ENCODE results near the gene ZNF436.

DNA sequence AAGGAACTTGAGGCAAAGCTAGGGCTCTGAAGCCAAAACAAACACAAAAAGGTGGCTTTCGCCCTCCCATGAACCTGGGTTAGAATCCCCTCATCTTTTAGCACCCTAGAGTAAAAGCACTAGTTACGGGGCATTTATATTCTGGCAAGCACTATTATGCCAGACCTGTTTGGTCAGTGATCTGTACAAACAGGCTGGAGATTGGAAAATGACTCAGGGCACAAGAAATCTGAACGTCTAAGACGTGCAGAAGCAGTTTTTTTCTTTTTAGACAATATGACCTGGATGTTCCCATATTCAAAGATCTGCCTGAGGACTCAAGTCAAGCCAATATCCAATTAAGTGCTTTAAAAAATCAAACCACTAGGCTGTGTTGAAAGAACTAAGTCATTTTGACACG lies 3.0 kb downstream of the ZNF436 start:
- TF ChIP-seq, protein P1, sequence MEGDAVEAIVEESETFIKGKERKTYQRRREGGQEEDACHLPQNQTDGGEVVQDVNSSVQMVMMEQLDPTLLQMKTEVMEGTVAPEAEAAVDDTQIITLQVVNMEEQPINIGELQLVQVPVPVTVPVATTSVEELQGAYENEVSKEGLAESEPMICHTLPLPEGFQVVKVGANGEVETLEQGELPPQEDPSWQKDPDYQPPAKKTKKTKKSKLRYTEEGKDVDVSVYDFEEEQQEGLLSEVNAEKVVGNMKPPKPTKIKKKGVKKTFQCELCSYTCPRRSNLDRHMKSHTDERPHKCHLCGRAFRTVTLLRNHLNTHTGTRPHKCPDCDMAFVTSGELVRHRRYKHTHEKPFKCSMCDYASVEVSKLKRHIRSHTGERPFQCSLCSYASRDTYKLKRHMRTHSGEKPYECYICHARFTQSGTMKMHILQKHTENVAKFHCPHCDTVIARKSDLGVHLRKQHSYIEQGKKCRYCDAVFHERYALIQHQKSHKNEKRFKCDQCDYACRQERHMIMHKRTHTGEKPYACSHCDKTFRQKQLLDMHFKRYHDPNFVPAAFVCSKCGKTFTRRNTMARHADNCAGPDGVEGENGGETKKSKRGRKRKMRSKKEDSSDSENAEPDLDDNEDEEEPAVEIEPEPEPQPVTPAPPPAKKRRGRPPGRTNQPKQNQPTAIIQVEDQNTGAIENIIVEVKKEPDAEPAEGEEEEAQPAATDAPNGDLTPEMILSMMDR (IDR thresholded peaks at IDR 0.05): no peak
- TF ChIP-seq POLR2A (IDR thresholded peaks at IDR 0.05): no peak

Data from Peyer's patch (tissue), 4 donors.